LNCAP (cell line): Measurements from ENCODE around the gene ADORA2B.

ENCODE experiments used
- CTCF ChIP-seq: fragments of 450-650 bp; IDR thresholded peaks from 2 replicates; pipeline ENCODE4 v1.5.1; 2017; ENCODE audit warnings: mild to moderate bottlenecking

Gene ADORA2B

GRCh38 chr17:15965528-15965927 lies 20.6 kb downstream of the ADORA2B start:
- TF ChIP-seq CTCF = no peak

- TF ChIP-seq CTCF = no peak
These were observed 21.4 kb downstream of the ADORA2B start for GRCh38 chr17:15966183-15966878.

GRCh38 chr17:15966879-15967248 lies 21.9 kb downstream of the ADORA2B start:
- TF ChIP-seq CTCF = no peak

- TF ChIP-seq CTCF = no peak
These were observed 22.9 kb downstream of the ADORA2B start for GRCh38 chr17:15967706-15968399.

- TF ChIP-seq CTCF = no peak
These were observed 24.5 kb downstream of the ADORA2B start for GRCh38 chr17:15969463-15969862.

GRCh38 chr17:15970500-15970899 lies 25.6 kb downstream of the ADORA2B start:
- no peak for TF ChIP-seq CTCF

GRCh38 chr17:15971098-15971678 lies 26.3 kb downstream of the ADORA2B start:
- TF ChIP-seq CTCF = no peak
